HG03066 (cell line): ENCODE data around the gene ART5.
"Not testable (repeated sequence)": the region's sequence is repeated elsewhere in the genome, so short reads cannot be mapped to it uniquely, and the experiment has no call there.

Experiments used
- ATAC-seq: cut with Tn5 transposase; IDR thresholded peaks from one replicate; pipeline ENCODE4 v1.9.1; 2021; ENCODE audit warnings: low read depth; ENCODE audit not compliant: unreplicated experiment

Gene ART5

GRCh38 chr11:3659595-3660515, 18.1 kb upstream of the ART5 start:
- no peak for ATAC-seq

- no peak for ATAC-seq
Observed at GRCh38 chr11:3658252-3658651, 16.5 kb upstream of the ART5 start.

GRCh38 chr11:3657331-3657730, 15.5 kb upstream of the ART5 start:
- not testable (repeated sequence) for ATAC-seq

GRCh38 chr11:3655547-3655946, 13.8 kb upstream of the ART5 start:
- no peak for ATAC-seq

GRCh38 chr11:3652514-3652913, 10.7 kb upstream of the ART5 start:
- ATAC-seq: not testable (repeated sequence)

GRCh38 chr11:3649374-3649773, 7.6 kb upstream of the ART5 start:
- not testable (repeated sequence) for ATAC-seq

- ATAC-seq: not testable (repeated sequence)
Observed at GRCh38 chr11:3648843-3649242, 7.1 kb upstream of the ART5 start.

- no peak for ATAC-seq
Observed at GRCh38 chr11:3645552-3645951, 3.8 kb upstream of the ART5 start.

GRCh38 chr11:3644817-3645235, 3.0 kb upstream of the ART5 start, which contains the start of gene ART1:
TSS of gene ART1 (plus strand) at chr11:3645128. CDS start at chr11:3659214, 14,086 bp downstream.
- no peak for ATAC-seq

GRCh38 chr11:3643102-3643546, 1.3 kb upstream of the ART5 start:
- ATAC-seq: not testable (repeated sequence)

- no peak for ATAC-seq
Observed at GRCh38 chr11:3642071-3642951, 519 bp upstream of the ART5 start.

- ATAC-seq: no peak
Observed at GRCh38 chr11:3641191-3641590, 601 bp downstream of the ART5 start.

- no peak for ATAC-seq
Observed at GRCh38 chr11:3639841-3640240, 2.0 kb downstream of the ART5 start.

- ATAC-seq: no peak
Observed at GRCh38 chr11:3638513-3638912, 3.3 kb downstream of the ART5 start.

GRCh38 chr11:3637201-3637600, 4.6 kb downstream of the ART5 start:
- no peak for ATAC-seq

- no peak for ATAC-seq
Observed at GRCh38 chr11:3635641-3636375, 6.0 kb downstream of the ART5 start.

- no peak for ATAC-seq
Observed at GRCh38 chr11:3632070-3632660, 9.6 kb downstream of the ART5 start.

- ATAC-seq: no peak
Observed at GRCh38 chr11:3631331-3631730, 10.5 kb downstream of the ART5 start.

- ATAC-seq: no peak
Observed at GRCh38 chr11:3627291-3627690, 14.5 kb downstream of the ART5 start.
